ENCODE measurements around the gene PALD1.

Gene PALD1

DNA sequence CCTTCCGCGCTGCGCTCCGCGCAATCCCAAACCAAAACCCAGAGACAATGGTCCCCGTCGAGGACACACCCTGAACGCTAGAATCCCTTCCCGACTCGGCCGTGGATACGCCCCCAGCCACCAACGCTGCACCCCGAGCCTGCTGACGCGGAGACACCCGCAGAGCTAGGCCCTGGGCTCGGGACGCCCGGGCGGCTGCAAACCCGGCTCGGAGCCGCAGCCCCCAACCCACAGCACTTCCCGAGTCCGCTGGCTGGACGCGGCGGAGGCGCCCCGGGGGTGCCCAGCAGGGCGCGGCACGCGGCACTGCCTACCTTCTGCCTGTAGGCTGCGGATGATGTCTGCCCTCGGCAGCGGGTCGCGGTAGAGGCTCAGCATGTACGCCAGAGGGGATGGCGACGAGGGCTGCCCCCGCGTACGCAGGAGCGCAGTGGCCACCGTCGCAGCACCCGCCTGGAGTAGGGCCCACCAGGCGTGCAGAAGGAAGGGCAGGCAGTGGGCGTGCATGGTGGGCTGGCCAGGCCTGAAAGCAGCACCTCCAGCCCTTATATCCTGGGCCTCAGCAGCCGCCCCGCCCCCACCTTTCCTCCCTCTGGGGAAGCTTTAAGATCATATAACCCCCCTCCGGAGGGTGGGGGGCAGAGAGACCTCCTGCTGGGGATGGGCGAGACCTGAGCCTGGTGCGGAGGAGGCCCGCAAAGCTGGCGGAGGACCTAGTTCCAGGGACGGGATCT lies 37.2 kb upstream of the PALD1 start, which contains the start of gene NODAL:
NODAL (minus strand) TSS at position 521 of the 734 bp plus-strand sequence; CDS start at position 507, 14 bp downstream.
- no CpG with 5 or more reads among the region's 60 CpGs for WGBS (ENCODE audit: extremely low coverage, insufficient coverage, insufficient read length)

DNA sequence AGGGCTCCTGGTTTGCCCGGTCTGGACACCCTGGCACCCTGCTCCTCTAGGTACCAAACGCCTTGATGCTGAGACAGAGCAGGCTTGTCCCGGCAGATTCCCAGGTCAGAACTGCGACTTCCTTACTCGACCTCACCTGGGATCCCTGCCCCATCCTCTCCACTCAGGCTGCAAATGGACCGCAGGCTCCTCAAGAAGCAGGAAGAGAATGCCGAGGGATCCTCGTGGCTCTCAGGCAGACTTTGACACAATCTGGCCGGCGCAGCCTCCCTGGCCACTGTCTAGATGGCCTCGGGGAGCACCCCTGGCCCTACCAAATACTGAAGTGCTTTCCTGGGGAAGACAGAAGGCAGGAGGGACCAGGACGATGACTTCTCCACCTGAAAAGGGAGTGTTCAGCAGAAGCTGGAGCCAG lies 36.7 kb upstream of the PALD1 start:
- no CpG with 5 or more reads among the region's 12 CpGs for WGBS (ENCODE audit: extremely low coverage, insufficient coverage, insufficient read length)
- Histone ChIP-seq H3K4me3 (ENCODE audit: low read depth, low read length) (no peak overlapping the region), H3K4ac (ENCODE audit: low read depth, low read length) (no peak overlapping the region), H2AFZ (ENCODE audit: insufficient read depth, low read length, poor library complexity) (no peak overlapping the region), H3K18ac (ENCODE audit: low read length) (no peak overlapping the region), H3K9me3 (ENCODE audit: insufficient read depth, low read depth, low read length) (peaks cover 8% of the 10 kb centered on the region), H3K79me2 (ENCODE audit: control insufficient read depth, insufficient read depth, low read length, poor library complexity) (no peaks in the 10 kb centered on the region), H2BK5ac (ENCODE audit: low read depth, low read length, poor library complexity) (no peak overlapping the region), H3K4me2 (ENCODE audit: low read length) (no peak overlapping the region), H3K36me3 (ENCODE audit: control insufficient read depth in 1 of 2, insufficient read depth in 2 of 2, low read length in 2 of 2) (no peaks in the 10 kb centered on the region), H3K9ac (ENCODE audit: low read length) (no peak overlapping the region), H3K14ac (ENCODE audit: low read length) (no peak overlapping the region), H4K91ac (ENCODE audit: low read depth, low read length) (no peak overlapping the region), H3K79me1 (ENCODE audit: low read length) (no peaks in the 10 kb centered on the region), H2BK120ac (ENCODE audit: insufficient read depth, low read length, poor library complexity) (no peak overlapping the region), H3K27me3 (ENCODE audit: insufficient read depth, low read length) (peaks cover 33% of the 10 kb centered on the region), H3K27ac (ENCODE audit: low read depth, low read length) (no peak overlapping the region), H3K4me1 (ENCODE audit: control insufficient read depth in 1 of 2, insufficient read depth in 2 of 2, low read length in 2 of 2) (peaks cover 15 to 16% of the 10 kb centered on the region in 2 experiments), H4K8ac (ENCODE audit: low read depth, low read length) (no peak overlapping the region), H3K23ac (ENCODE audit: low read length) (no peak overlapping the region), H2BK12ac (ENCODE audit: low read length) (no peak overlapping the region), H2AK5ac (ENCODE audit: low read length) (no peak overlapping the region), H4K12ac (ENCODE audit: low read depth, low read length) (no peak overlapping the region)
- DNase-seq: no peak

More for the DNA sequence above, 37.2 kb upstream of the PALD1 start, which contains the start of gene NODAL:
- Histone ChIP-seq H2BK12ac (ENCODE audit: low read length) (no peak within 1 kb of the TSS), H2AK5ac (ENCODE audit: low read length) (no peak within 1 kb of the TSS), H4K8ac (ENCODE audit: low read depth, low read length) (no peak within 1 kb of the TSS), H3K27me3 (ENCODE audit: insufficient read depth, low read length) (peaks cover 33% of the 10 kb centered on the region), H2BK120ac (ENCODE audit: insufficient read depth, low read length, poor library complexity) (no peak within 1 kb of the TSS), H2BK5ac (ENCODE audit: low read depth, low read length, poor library complexity) (no peak within 1 kb of the TSS), H3K18ac (ENCODE audit: low read length) (no peak within 1 kb of the TSS), H3K79me2 (ENCODE audit: control insufficient read depth, insufficient read depth, low read length, poor library complexity) (no peaks in the 10 kb centered on the region), H3K4me1 (ENCODE audit: control insufficient read depth in 1 of 2, insufficient read depth in 2 of 2, low read length in 2 of 2) (peaks cover 15 to 16% of the 10 kb centered on the region in 2 experiments), H3K4me2 (ENCODE audit: low read length) (peak within 1 kb of the TSS; percentile 48), H3K9ac (ENCODE audit: low read length) (no peak within 1 kb of the TSS), H3K27ac (ENCODE audit: low read depth, low read length) (no peak within 1 kb of the TSS), H3K14ac (ENCODE audit: low read length) (no peak within 1 kb of the TSS), H3K4me3 (ENCODE audit: low read depth, low read length) (peak within 1 kb of the TSS; percentile 32), H4K91ac (ENCODE audit: low read depth, low read length) (no peak within 1 kb of the TSS), H3K4ac (ENCODE audit: low read depth, low read length) (no peak within 1 kb of the TSS), H2AFZ (ENCODE audit: insufficient read depth, low read length, poor library complexity) (peak within 1 kb of the TSS; percentile 12), H3K79me1 (ENCODE audit: low read length) (no peaks in the 10 kb centered on the region), H3K9me3 (ENCODE audit: insufficient read depth, low read depth, low read length) (peaks cover 8% of the 10 kb centered on the region), H3K36me3 (ENCODE audit: control insufficient read depth in 1 of 2, insufficient read depth in 2 of 2, low read length in 2 of 2) (no peaks in the 10 kb centered on the region), H3K23ac (ENCODE audit: low read length) (no peak within 1 kb of the TSS), H4K12ac (ENCODE audit: low read depth, low read length) (no peak within 1 kb of the TSS)
- DNase-seq: no peak

DNA sequence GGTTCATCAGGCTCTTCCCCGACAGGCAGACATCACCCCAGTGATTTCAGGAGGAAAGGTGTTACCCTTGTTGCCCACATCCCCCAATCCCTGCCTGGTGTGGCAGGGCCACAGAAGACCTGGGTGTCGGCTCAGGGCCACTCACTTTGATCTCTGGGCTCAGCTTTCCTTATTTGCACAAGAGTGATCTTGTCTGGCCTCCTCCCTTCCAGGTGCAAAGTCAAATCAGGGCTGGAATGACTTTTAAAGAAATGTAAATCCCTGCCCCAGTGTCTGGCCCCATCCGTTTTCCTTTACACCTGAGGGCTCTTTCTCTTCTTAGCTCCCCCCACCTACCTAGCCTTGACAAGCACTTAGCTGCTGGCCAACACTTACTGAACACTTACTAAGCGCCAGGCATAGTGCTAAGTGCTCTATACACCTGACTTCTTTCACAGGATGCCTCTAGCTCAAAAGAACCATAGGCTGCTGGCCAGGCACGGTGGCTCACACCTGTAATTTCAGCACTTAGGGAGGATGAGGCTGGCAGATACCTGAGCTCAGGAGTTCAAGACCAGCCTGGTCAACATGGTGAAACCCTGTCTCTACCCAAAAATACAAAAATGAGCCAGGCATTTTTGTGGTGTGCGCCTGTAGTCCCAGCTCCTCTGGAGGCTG lies 36.1 kb upstream of the PALD1 start:
- Histone ChIP-seq H2BK12ac (ENCODE audit: low read length) (no peak overlapping the region), H3K9ac (ENCODE audit: low read length) (no peak overlapping the region), H4K91ac (ENCODE audit: low read depth, low read length) (no peak overlapping the region), H2BK5ac (ENCODE audit: low read depth, low read length, poor library complexity) (no peak overlapping the region), H3K4ac (ENCODE audit: low read depth, low read length) (no peak overlapping the region), H3K9me3 (ENCODE audit: insufficient read depth, low read depth, low read length) (peaks cover 8% of the 10 kb centered on the region), H3K18ac (ENCODE audit: low read length) (no peak overlapping the region), H4K12ac (ENCODE audit: low read depth, low read length) (no peak overlapping the region), H3K14ac (ENCODE audit: low read length) (no peak overlapping the region), H3K4me3 (ENCODE audit: low read depth, low read length) (no peak overlapping the region), H3K27ac (ENCODE audit: low read depth, low read length) (no peak overlapping the region), H3K27me3 (ENCODE audit: insufficient read depth, low read length) (peaks cover 33% of the 10 kb centered on the region), H3K79me2 (ENCODE audit: control insufficient read depth, insufficient read depth, low read length, poor library complexity) (no peaks in the 10 kb centered on the region), H3K23ac (ENCODE audit: low read length) (no peak overlapping the region), H2AK5ac (ENCODE audit: low read length) (no peak overlapping the region), H4K8ac (ENCODE audit: low read depth, low read length) (no peak overlapping the region), H3K36me3 (ENCODE audit: control insufficient read depth in 1 of 2, insufficient read depth in 2 of 2, low read length in 2 of 2) (no peaks in the 10 kb centered on the region), H3K79me1 (ENCODE audit: low read length) (no peaks in the 10 kb centered on the region), H2BK120ac (ENCODE audit: insufficient read depth, low read length, poor library complexity) (no peak overlapping the region), H3K4me1 (ENCODE audit: control insufficient read depth in 1 of 2, insufficient read depth in 2 of 2, low read length in 2 of 2) (peaks cover 15 to 16% of the 10 kb centered on the region in 2 experiments), H3K4me2 (ENCODE audit: low read length) (no peak overlapping the region), H2AFZ (ENCODE audit: insufficient read depth, low read length, poor library complexity) (no peak overlapping the region)
- no CpG with 5 or more reads among the region's 6 CpGs for WGBS (ENCODE audit: extremely low coverage, insufficient coverage, insufficient read length)
- no peak for DNase-seq

DNA sequence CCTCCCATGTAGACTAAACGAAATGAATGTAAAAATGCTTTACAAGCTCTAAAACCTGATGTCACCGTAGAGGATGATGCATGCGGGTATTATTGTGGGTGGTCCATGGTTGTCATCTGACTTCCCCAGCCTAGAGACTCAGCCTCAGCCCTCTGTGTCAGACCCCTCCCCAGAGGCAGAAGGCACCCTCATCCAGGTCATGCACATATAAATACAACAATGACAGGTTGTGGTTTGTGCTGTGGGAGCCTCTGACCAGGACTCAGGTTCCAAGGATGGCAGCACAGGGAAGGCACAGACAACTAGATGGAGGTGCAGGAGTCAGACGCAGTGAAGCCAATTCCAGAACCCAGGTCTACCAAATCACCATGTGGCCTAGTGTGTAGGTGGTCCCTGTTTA lies 33.8 kb upstream of the PALD1 start:
- H2BK5ac ChIP-seq (ENCODE audit: low read depth, low read length, poor library complexity): no peak overlapping the region
- no peak overlapping the region for H2BK12ac ChIP-seq (ENCODE audit: low read length)
- no peak overlapping the region for H2AFZ ChIP-seq (ENCODE audit: insufficient read depth, low read length, poor library complexity)
- no peak overlapping the region for H2AK5ac ChIP-seq (ENCODE audit: low read length)
- H3K18ac ChIP-seq (ENCODE audit: low read length): no peak overlapping the region
- H4K8ac ChIP-seq (ENCODE audit: low read depth, low read length): no peak overlapping the region
- no peaks in the 10 kb centered on the region for H3K79me2 ChIP-seq (ENCODE audit: control insufficient read depth, insufficient read depth, low read length, poor library complexity)
- H4K12ac ChIP-seq (ENCODE audit: low read depth, low read length): no peak overlapping the region
- no peak overlapping the region for H3K4ac ChIP-seq (ENCODE audit: low read depth, low read length)
- no peak overlapping the region for H2BK120ac ChIP-seq (ENCODE audit: insufficient read depth, low read length, poor library complexity)
- DNase-seq: no peak
- no peak overlapping the region for H3K27ac ChIP-seq (ENCODE audit: low read depth, low read length)
- no peak overlapping the region for H3K4me2 ChIP-seq (ENCODE audit: low read length)
- no peaks in the 10 kb centered on the region for H3K36me3 ChIP-seq (ENCODE audit: control insufficient read depth in 1 of 2, insufficient read depth in 2 of 2, low read length in 2 of 2)
- H3K9ac ChIP-seq (ENCODE audit: low read length): no peak overlapping the region
- H3K4me1 ChIP-seq (ENCODE audit: control insufficient read depth in 1 of 2, insufficient read depth in 2 of 2, low read length in 2 of 2): peaks cover 15 to 16% of the 10 kb centered on the region in 2 experiments
- peaks cover 32% of the 10 kb centered on the region for H3K27me3 ChIP-seq (ENCODE audit: insufficient read depth, low read length)
- no peaks in the 10 kb centered on the region for H3K79me1 ChIP-seq (ENCODE audit: low read length)
- peaks cover 8% of the 10 kb centered on the region for H3K9me3 ChIP-seq (ENCODE audit: insufficient read depth, low read depth, low read length)
- WGBS (ENCODE audit: extremely low coverage, insufficient coverage, insufficient read length): no CpG with 5 or more reads among the region's 4 CpGs
- H3K23ac ChIP-seq (ENCODE audit: low read length): no peak overlapping the region
- no peak overlapping the region for H3K4me3 ChIP-seq (ENCODE audit: low read depth, low read length)
- no peak overlapping the region for H3K14ac ChIP-seq (ENCODE audit: low read length)
- no peak overlapping the region for H4K91ac ChIP-seq (ENCODE audit: low read depth, low read length)

All from trophoblast cell (in vitro differentiated cells and primary cell).